ENCODE measurements around the gene CYCS.
"Not testable (repeated sequence)": the region's sequence is repeated elsewhere in the genome, so short reads cannot be mapped to it uniquely, and the experiment has no call there.

The CYCS gene

DNA sequence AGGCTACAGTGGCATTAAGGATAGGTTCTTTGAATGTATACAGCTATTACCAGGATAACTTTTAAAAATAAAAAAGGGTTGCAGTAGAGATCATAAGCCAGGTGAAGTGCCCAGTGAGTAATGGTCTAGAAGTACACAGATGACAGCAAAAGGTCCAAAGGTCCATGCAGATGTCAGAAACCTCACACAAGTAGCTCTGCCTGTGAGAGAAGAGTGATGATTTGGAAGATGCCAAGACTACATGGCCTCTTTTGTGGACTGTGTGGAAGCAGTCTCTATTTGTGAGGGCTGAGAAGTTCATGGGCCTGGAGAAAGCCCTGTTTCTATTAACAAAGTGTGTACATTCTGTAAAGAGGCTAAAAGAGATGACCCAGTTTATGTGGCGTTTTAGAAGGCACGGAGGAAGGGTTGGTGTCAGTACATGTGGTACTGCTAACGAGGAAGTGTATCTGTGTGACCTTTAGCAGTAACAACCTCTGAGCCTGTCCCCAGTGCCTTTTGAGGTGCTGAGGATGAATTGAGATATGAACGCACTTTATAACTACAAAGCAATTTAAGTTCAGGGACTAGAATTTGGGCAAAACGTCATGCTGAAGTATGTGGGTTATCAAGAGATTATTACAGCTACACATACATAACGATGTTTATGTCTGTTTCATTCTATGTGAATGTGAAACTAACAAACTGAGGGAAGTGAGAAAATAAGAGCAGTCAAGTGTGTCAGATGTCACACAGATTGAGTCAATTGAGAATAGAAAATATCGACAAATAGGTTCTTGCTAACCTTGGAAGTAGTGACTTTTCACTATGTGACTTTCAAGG lies 7.6 kb downstream of the CYCS start:
- DNase-seq: no peak

GRCh38 chr7:25116621-25117020 lies 8.4 kb downstream of the CYCS start:
- no peak for DNase-seq

GRCh38 chr7:25110514-25110913 lies 14.5 kb downstream of the CYCS start:
- not testable (repeated sequence) for DNase-seq

DNA sequence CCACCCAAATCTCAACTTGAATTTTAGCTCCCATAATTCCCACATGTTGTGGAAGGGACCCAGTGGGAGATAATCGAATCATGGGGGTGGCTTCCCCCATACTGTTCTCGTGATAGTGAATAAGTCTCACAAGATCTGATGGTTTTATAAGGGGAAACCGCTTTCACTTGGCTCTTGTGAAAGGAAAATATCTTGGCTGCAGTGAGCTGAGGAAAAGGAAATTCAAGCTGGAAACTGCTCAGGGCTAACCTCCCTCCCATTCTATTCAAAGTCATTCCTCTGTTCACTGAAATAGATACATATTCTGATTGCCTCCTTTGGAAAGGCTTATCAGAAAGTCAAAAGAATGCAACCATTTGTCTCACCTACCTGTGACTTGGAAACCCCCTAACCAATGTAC lies 15.8 kb downstream of the CYCS start:
- DNase-seq: no peak

DNA sequence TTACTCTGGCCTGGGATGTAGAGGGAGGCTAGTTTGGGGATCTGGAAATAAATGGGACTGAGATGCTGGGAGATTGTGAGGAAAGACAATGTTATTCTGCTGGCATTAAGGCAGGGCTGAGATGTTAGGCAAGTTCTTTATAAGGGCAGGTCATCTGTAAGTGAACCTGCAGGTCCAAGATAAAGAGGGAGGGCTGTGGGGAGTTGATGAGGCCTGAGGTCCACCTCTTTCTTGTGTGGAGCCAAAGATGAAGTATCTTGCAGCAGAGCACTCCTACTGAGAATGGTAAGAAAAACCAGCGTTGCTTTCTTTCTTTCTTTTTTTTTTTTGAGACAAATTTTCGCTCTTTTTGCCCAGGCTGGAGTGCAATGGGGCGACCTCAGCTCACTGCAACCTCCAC lies 19.1 kb downstream of the CYCS start:
- DNase-seq: no peak

GRCh38 chr7:25103773-25104172 lies 21.3 kb downstream of the CYCS start:
- no peak for DNase-seq

DNA sequence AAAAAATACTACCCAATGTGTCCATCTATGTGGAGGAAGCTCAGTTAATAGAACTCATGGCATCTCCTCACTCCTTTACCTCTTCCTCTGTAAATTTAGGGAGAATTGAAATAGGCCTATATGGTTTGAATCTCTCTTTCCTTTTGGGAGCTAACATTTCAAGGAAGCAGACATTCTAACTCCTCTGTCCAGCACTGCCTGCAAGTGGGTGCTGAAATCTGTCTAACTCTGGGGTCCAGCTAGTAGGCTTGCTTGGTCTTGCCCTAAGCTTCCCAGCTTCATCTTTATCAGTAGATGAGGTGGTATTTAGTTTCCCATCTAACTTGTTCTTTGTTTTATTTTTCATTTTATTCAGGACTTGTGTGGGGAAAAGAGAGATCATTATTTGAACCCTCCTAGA lies 23.2 kb downstream of the CYCS start:
- no peak for DNase-seq

GRCh38 chr7:25098096-25099046 lies 26.7 kb downstream of the CYCS start:
- peak; percentile 51 for DNase-seq

GRCh38 chr7:25095516-25096345 lies 29.3 kb downstream of the CYCS start:
- no peak for DNase-seq

DNA sequence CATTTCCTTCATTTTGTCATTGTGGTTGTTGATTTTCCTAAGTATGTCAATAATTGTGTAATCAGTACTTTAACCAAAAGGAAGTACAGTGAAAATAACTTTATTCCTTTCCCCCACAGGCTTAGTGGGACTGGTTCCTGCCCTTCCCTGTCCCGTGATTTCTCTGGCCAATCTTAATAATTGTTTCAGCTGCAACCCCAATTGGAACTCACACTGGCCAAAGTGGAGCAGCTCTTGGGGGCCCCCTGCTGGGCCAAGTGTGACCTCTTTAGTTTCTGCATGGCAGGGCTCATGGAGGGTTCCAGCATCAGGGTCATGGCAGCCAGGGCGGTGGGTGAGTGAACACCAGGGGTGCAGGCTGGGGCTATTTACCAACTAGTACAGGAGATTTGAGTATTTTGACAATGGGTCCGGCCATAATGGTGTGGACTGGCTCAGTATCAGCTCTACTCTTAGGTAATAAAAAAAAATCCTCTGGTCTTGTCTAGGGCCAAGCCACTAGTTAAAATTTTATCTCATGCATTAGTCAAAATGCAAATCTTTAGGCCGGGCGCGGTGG lies 31.7 kb downstream of the CYCS start:
- DNase-seq: peak; percentile 79

GRCh38 chr7:25091779-25092178 lies 33.3 kb downstream of the CYCS start:
- DNase-seq: no peak

- no peak for DNase-seq
Measured at GRCh38 chr7:25091176-25091575, 33.9 kb downstream of the CYCS start.

DNA sequence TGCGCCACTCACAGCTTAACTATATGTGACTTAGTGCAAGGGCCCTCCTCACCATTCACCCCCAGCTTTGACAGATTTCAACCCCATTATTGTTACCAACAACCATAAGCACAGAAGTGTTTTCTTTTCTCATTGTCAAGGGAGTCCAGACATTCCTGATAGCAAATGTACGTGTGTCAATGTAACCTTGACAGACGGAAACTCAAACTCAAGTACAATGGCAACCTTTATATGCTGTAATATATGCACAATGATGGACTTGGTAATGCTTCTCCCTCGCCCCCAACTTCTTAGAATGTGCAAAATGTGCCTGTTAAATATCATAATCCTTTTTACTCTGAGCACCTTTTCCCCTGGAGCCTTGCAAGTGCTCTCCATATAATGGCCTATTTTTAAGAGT lies 34.7 kb downstream of the CYCS start:
- DNase-seq: no peak

DNA sequence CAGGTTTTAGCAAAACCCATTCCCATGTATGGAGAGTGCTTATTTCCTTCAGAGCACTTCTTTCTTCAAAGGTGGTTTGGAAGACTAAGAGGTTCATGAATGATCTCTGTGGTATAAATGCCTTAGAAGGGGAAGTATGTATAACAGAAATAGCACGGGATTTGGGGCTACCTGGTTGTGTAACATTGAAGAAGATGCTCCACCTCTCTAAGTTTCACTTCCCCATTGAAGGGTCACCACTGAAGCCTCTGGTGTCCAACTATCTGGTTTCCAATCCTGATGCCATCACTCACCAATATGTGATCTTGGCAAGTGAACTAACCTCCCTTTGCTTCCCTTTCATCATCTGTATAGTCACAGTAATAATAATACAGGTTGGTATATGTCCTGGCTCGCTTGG lies 37.2 kb downstream of the CYCS start:
- DNase-seq: no peak

GRCh38 chr7:25084821-25085220 lies 40.2 kb downstream of the CYCS start:
- DNase-seq: no peak

GRCh38 chr7:25083201-25083600 lies 41.9 kb downstream of the CYCS start:
- no peak for DNase-seq

DNA sequence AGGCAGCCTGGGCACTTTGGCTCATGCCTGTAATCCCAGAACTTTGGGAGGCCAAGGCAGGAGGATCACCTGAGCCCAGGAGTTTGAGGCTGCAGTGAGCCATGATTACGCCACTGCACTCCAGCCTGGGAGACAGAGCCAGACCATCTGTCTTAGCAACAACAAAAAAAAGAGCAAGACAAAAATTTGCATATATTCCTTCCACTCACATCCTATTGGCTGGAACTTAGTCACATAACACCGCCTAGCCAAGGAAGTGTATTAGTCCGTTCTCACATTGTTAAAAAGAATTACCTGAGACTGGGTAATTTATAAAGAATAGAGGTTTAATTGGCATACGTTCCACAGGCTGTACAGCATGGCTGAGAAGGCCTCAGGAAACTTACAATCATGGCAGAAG lies 43.0 kb downstream of the CYCS start:
- not testable (repeated sequence) for DNase-seq

DNA sequence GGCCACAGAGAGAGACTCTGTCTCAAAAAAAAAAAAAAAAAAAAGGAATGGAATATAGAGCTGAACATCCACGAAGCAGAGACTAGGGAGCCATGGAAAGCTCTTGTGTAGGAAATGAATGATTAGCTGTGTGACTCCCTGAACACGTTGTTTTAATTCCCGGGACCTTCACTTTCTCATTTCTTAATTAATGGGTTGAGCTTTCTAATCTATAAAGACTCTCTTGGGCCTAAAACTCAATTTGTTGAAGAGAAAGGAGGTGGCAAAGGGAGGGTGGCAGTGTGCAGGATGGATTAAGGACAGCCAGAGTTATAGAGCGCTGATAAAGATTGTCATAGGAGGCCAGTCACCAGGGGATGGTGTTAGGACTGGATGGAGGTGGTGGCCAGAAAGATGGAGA lies 48.0 kb downstream of the CYCS start:
- DNase-seq: no peak

DNA sequence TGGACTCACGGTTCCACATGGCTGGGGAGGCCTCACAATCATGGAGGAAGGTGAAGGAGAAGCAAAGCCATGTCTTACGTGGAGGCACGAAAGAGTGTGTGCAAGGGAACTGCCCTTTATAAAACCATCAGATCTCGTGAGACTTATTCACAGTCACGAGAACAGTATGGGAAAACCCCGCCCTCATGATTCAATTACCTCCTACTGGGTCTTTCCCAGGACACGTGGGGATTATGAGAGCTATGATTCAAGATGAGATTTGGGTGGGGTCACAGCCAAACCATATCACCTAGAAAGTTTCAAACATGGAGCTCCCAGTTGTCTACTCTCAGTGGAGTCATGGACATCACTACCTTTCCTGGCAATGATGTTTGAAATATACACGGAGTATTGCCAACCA lies 49.6 kb downstream of the CYCS start:
- no peak for DNase-seq

DNA sequence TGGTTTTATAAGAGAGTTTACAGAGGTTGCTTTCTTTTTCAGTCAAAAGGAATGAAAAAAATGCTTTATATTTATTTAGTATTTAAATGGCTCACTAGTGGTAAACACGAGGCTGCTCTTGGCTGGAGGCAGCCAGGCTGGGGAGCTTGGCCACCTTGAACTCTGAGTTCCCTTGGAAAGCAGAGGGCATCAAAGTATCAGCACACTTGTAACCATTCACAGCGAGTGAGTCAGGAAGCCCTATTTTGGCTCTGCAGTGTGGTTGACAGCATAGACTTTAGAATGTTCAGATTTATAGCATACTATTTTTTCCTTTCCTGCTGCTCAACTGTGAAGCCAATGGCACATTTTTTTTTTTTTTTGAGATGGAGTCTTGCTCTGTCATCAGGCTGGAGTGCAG lies 51.6 kb downstream of the CYCS start:
- DNase-seq: no peak

Data from activated CD8-positive, alpha-beta memory T cell treated with anti-CD3 and anti-CD28 coated beads, Interleukin-2, amount 50 U/mL, for 4 hours (primary cell).